HG02885 (cell line): ENCODE results near the gene CD2AP.
A peak's percentile ranks its signal among the peaks of the same experiment; 100 is the strongest.

ENCODE experiments used
- ATAC-seq: cut with Tn5 transposase; IDR thresholded peaks from one replicate; pipeline ENCODE4 v1.9.1; 2021; ENCODE audit warnings: mild to moderate bottlenecking; ENCODE audit not compliant: unreplicated experiment, poor library complexity

Gene CD2AP

DNA sequence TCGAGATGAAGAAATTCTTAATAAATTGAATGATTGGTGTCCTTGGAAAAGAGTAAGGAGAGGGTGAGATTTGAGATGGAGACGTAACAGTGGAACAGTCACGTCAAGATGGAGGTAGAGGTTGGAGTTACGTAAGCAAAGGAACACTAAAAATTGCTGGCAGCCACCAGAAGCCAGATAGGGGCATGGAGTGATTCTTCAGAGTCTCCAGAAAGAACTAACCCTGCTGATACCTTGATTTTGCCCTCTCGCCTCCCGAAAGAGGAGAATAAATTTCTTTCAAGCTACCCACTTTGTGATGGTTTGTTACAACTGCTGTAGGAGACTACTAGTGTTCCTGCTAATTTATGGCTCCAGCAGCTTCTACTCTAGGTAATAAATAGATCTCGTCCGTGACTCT, 17.6 kb downstream of the CD2AP start:
- ATAC-seq: no peak

DNA sequence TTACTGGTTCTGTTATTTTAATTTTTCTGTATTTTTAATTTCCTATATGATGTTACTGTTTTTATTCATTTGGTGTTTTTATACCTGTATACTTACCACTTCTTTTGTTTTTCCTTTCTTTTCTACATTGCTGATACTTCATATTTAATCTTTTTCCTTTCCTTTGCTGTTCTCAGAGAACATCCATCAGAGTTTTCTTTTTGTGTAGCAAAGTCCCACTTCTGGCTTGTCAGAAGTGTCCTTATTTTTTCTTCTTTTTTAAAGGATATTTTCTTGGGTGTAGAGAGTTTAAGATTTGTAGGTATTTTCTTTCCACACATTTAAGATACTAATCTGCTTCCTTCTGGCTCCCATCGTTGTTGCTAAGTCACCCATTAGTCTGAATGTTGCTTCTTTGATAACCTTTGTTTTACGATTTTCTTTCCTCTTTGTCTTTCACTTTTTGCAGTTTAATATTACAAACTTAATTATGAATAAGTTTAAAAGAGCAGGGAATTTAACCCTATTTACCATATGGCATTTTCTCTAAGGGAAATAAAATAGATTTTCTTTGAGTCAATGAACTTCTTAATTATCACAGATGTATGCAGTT, 18.5 kb downstream of the CD2AP start:
- ATAC-seq: no peak

DNA sequence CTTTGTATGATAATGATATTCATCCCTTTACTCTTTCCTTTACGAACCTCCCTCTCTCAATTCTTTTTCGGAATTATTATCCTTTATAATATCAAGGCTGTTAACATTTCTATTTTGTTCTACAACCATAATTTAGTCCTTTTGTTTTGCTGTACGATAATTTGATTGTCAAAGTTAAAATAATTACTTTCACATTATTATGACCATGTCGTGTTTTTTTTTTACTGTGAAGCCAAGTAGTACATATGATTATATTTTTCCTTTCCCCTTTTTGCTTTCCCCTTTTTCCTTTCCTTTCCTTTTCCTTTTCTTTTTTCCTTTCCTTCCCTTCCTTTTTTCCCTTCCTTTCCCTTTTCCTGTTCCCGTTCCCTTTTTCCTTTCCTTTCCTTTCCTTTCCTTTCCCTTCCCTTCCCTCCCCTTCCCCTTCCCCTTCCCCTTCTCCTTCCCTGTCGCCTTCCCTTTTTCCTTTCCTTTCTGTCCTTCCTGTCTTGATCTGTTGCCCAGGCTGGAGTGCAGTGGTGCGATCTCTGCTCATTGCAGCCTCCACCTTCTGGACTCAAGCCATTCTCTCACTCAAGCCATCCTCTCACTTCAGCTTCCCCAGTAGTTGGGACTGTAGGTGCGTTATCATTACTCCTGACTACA, 19.5 kb downstream of the CD2AP start:
- ATAC-seq: no peak

DNA sequence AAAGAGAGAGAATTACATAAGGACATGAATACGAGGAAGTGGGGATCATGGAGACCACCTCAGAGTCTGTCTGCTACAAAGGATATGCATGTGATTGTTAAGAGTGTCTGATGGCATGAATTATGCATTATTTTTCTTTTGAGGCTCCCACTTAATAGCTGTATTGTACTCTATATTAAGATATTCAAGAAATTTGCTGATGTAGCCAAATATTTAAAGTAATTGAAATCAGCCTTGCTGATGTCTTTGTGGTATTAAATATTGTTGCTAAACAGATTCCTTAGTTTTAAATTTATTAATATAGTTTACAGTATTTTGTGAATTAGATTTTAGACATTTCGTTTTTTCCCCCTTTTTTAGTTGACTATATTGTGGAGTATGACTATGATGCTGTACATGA, 25.3 kb downstream of the CD2AP start:
- ATAC-seq: no peak

DNA sequence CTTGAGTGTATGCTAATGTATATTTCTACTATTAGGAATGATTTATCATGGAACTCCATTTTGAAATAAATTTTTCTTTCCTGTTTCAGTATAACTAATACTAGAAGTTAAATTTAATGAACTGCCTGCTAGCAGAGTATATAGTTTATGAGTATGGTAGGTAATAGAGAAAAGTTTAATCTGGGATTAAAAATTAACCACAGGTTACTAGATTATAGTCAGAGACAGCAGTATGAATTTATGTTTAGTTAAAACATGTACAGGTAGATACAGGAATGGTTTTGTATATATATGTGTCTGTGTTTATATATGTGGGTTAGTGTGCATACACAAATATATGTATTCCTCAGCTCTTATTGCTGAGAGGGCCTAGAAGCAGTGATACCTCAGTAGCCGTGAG, 32.3 kb downstream of the CD2AP start:
- no peak for ATAC-seq

DNA sequence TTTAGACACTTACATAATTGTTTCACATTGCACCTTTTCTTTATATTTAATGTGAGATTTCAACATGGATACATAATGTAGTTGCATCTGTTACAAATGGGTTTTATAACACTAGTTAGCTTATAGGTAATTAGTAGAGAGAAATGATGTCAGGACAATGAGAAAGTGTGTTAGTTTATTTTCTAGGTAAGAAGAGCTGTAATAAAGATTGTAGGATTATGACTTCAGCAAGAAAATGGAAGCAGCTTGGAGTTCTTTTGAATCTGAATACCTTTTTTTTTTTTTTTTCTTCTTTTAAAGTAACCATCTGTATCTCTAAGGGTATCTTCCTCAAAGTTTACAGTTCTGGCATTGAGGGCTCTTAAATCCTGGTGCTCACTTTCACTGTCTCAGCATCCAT, 35.3 kb downstream of the CD2AP start:
- ATAC-seq: no peak

DNA sequence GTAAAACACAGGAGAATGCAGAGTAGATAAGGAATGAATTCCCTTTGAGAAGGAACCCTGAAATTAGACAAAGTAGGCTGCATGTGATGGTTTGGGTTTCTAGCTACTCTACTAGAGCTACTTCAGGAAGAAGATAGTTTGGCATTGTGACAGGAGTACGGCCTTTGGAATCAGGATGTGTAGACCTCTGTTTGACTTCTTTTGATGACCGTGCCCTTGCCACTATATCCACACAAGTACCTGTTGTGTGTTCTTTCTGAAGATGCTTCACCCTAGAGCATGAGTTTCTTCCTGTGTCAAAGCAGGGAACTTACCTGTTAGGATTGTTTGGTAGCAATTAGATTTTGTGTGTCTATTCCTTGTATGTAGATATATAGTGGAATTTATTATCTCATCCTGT, 41.7 kb downstream of the CD2AP start:
- no peak for ATAC-seq

DNA sequence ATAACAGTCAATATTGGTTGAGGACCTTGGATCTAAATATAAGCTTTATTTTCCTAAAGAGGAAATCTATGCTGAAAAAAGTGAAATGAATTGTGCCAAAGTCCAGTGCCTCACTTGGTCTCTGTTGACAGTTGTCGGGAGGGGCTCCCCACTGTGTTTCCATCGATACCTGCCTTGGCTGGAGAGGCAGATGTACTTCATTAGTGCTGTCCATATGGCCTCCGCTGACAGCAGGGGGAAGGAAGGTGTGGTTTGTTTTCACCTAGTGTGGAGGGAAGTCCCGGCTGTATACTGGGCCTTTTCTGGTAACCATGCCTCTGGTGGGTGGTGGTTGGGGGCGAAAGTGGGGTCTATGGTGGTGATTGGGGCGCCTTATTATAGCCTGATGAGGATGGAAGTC, 42.7 kb downstream of the CD2AP start:
- peak; percentile 88 for ATAC-seq

DNA sequence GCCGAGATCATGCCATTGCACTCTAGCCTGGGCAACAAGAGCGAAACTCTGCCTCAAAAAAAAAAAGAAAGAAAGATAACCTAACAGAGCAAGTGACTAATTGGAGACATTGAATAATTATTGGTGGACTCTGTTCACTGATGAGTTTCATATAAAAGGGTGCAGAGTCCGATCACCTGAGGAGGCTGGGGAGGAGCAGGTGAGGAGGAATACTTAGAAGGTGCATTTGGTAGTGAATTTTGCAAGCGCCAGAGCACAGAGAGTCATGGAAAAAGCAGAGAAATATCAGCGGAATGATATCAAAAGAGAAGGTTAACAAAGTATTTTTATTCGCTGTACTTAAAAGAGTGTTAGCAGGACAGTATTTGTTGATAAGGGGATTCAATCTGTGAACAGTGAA, 44.4 kb downstream of the CD2AP start:
- no peak for ATAC-seq

DNA sequence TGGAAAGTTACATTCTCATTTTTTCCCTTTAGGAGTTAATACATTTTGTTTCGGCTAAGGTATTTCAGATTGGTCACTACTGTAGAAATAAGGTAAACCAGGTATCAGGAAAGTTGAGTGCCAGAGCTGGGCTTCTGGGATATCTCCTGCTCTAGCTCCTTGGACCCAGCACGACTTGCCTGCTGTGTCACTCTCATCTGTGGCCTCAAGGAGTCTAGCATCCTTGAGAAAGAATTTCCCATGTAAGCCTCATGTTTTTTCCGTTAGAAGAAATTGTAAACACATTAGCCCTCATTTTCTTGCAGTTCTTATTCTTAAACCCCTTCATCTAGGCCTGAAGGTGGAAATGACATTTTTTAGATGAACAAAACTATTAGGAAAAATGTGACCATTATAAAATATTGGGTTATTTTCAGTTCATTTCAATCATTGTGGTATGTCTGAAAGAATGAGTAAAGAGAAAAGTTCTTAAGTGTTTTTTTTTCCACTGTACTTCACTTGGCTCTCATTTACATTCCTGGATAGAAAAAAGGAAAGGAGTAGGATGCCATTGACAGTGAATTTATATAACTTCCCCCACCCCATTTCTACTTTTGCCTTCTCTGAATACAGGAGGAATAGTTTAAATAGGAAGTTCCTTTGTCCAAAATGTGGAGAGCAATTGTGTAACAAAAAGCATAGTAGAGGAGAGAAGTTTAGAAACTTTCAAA, 46.7 kb downstream of the CD2AP start:
- ATAC-seq: no peak

DNA sequence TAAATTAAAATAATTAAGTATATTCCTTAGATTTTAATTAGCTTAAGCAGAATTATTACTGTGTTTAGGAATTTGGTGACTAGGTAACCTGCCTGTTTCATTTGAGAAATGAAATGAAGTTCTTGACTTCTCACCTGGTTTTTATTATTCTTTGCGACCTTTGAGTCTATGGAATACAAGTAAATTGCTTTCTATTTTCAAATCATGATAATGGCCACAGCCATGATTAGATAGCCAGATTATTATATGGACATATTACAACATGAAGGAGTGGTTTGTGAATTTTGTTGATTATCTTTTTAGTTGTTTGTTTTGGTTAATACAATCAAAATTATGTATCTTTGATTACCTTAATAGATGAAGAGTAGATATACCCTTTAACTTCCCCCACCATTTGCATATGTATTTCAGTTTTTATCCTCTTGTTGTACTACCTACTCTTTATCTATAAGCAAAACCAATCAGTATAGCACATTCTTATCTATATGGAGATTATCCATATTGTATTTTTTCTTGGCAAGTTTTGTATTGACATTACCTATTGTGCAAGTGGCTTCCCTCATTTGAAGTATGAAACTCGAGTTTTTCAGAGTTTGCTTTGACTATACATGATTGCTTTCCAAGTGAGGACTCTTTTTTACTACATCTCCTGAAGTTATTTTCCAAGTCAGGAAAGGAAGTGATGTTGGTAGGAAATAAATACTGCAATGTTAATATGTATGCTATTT, 47.9 kb downstream of the CD2AP start:
- no peak for ATAC-seq

DNA sequence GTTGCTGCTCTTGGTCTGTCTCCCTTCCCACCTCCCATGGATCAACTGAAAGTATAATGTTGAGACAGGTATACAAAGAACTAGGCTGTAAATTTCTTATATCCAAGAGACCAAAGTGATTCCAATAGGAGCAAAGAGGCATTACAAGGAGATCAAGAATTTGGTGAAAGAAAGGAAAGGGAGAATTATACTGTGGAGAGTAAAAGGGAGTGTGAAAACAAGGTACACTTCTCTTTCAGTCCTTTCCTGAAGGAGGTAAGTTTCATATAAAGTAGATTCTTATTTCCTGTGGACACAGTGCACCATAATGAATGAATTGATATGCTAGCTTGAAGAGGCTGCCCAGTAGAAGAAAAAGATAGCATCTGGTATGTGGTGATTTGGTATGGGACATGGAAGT, 49.7 kb downstream of the CD2AP start:
- no peak for ATAC-seq

DNA sequence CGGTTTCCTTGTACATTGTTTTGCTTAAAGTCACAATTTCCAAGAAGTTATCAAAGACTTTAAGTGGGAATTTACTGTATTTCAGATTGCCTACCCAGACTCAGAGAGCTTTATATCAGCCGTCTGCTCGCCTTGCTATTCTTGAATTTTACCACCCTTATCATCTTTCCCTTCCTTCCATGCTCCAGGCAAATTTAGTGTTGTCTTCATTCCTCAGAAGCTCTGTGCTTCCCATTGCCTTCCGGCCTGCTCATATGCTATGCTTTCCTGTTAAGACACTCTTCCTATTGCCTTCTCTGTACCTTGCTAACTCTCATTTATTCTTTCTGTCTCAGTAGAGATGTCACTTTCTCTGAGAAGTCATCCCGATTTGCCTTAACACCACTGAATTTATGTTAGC, 52.1 kb downstream of the CD2AP start:
- ATAC-seq: no peak

DNA sequence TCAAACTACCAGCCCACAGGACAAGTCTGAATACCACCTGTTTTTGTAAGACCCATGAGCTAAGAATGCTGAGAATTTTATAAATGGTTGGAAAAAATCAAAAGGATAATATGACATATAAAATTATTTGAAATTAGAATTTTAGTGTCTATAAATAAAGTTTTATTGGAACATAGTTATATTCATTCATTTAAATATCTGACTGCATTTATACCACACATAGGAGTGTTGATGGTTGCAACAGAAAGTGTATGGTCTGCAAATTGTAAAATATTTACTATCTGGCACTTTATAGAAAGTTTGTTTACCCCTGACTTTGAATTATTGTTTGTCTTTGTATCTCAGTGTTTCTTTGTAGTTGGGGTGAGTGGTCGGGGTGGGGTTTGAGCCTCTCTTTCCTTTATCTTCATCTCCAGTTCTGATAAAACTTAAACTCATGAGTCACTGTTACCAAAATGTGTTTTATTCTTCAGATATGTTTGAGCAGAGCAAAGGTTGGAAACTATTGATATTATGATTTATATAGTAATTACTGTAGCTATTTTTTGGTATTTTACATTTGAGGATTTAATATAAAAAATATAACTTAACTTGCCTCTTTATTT, 55.5 kb downstream of the CD2AP start:
- no peak for ATAC-seq

DNA sequence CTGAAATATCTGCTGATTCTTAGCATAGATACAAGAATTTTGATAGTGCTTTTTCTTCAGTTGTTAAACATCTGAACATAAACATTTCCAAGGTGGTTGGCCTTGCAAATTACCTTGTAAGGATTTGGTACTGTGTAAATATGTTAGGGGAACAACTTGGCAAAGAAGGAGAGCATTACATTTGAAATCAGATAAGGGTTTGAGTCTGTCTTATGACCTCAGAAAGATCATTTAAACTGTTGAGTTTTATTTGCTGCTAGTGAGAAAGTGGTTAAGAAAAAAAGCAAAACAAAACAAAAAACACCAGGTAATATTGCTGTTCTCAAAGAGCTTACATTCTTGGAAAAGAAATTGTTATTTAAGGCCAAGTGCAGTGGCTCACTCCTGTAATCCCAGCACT, 56.5 kb downstream of the CD2AP start:
- no peak for ATAC-seq

DNA sequence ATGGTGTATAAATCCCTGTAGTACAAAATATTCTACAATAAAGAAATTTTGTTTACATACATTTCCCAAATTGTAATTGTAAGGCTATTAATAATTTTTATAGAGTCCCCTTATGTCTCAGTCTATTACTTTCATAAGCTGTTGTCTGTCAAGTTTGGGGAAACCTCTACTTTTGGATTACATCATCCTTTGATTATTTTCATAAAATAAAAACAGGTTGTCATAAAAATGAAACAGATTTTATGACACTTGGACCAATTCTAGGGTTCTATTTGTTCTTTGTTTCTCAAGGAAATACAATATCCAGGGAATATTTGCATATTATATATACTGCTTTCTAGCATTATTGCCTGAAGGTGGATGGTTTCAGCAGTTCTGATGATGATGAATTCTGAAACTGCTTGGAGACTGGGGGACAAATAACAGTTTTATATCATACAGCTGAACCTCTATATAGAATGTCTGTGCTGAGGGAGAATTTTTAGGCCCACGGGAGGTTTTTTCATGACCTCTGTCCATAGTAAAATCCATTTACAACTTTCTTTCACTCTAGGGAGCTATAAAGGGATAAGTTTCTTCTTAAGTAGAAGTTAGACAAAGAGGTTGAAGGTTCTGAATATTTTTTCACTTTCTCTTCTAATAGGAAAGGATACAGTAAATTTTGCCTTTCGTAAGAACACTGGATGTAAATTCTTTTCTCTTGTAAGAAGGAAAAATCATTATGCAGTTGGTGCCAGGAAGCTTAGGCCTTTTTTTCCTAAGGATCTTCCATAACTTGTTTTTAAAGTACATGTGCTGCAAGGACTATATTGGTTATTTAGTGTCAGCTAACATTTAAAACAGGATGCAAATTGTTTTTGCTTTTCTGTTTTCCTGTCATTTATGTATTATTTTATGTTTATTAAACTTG, 58.0 kb downstream of the CD2AP start:
- ATAC-seq: peak; percentile 61

DNA sequence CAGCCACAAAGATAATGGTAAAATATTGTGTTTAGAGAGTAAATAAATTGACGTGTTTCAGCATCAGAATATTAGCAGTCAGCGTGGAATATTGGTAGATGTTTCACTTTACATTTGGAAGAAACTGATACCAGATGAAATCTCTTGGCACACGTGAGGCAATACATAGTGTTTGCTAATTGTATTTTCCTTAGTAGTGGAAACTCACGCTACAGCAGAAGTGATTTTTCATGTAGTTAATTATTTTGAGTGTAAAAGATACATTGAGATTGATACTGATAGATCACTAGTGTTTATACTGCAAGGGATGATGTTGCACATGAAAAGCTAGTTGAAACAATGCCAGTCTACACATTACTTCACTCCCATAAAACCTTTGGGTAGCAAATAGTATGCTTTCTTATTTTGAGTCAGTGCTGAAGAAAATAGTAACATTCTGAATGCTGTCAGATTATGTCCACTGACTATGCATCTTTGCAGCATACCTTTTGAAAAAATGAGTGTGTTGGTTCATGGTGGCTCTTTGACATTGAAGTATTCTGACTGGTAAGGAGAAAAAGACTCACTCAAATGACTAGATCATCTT, 59.3 kb downstream of the CD2AP start:
- ATAC-seq: peak; percentile 63

DNA sequence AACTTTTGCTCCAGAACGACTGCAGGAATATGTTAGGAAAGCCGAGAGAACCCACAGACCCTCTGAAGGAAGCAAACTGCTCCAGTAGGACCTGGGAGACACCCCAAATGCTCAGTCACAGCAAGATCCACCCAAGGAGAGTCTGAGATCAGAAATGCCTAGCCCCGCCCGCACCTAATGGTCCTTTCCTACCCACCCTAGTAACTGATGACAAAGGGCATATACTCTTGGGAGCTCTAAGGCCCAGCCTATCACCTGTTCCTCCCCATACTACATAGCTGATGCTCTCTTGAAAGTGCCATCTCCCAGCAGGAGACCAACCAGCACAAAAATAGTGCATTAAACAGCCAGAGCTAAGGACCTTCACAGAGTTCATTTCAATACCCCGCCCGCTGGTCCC, 67.6 kb downstream of the CD2AP start:
- ATAC-seq: no peak

DNA sequence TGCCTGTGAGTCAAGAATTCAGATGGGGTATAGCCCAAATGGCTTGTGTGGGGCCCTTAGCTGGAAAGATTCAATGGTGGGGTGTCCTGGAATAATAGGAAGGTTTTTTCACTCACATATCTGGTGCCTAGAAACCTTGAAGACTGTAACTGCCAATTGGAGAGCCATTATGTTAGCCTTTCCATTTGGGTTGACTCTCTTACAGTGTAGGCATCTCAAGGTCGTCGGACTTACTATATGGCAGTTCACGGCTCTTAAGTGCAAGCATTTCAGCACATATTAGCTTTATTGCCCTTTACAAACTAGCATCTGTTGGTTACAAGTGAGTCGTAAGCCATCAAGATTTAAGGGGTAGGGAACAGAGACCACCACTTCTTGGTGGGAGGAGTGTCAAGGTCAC, 74.1 kb downstream of the CD2AP start:
- no peak for ATAC-seq

DNA sequence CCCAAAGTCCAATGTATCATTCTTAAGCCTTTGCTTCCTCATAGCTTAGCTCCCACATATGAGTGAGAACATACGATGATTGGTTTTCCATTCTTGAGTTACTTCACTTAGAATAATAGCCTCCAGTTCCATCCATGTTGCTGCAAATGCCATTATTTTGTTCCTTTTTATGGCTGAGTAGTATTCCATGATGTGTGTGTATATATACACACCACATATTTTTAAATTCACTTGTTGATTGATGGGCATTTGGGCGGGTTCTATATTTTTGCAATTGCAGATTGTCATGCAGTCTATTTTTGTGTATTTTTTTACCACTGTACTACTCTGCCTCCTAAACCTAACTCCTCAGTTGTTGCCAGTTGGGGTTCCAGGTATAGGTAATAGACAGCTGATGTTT, 74.7 kb downstream of the CD2AP start:
- ATAC-seq: no peak
